Coronary artery (tissue), 2 donors: ENCODE measurements around the gene HOXB1.

Experiments
- DNase-seq: peaks from one replicate; pipeline ENCODE4 v3.0.0-alpha.2; 2017; ENCODE audit warnings: low spot score
- H3K27ac ChIP-seq, 2 donors: fragments of 200-600 bp; sonication (generic); one replicate each; pipeline ENCODE4 v1.5.1; 2016 to 2019
- H3K4me3 ChIP-seq: fragments of 200-600 bp; sonication (generic); 2 replicates; pipeline ENCODE4 v1.5.1; 2016; ENCODE audit warnings: mild to moderate bottlenecking, moderate library complexity
- CTCF ChIP-seq: fragments of 200-600 bp; sonication (generic); IDR thresholded peaks from one replicate; pipeline ENCODE4 v1.5.1; 2019; ENCODE audit warnings: antibody characterized with exemption

Gene HOXB1

GRCh38 chr17:48566717-48567116 is 35.9 kb upstream of the HOXB1 start:
- Histone ChIP-seq H3K27ac (peak overlapping the region in 1 of 2 donors; percentile 40), H3K4me3 (no peak overlapping the region)
- no peak for TF ChIP-seq CTCF
- no peak for DNase-seq

- no peak overlapping the region for H3K27ac ChIP-seq
- TF ChIP-seq CTCF, result no peak
- no peak for DNase-seq
- H3K4me3 ChIP-seq, result no peak overlapping the region
Observed at GRCh38 chr17:48565925-48566710, 35.3 kb upstream of the HOXB1 start.

GRCh38 chr17:48565022-48565554 is 34.3 kb upstream of the HOXB1 start:
- peak overlapping the region; percentile 74 for H3K4me3 ChIP-seq
- no peak for TF ChIP-seq CTCF
- no peak for DNase-seq
- no peak overlapping the region for H3K27ac ChIP-seq

- DNase-seq, result no peak
- Histone ChIP-seq H3K4me3 (peak overlapping the region; percentile 74), H3K27ac (peak overlapping the region; percentile 34 to 60)
- TF ChIP-seq CTCF, result no peak
Observed at GRCh38 chr17:48564188-48565021, 33.6 kb upstream of the HOXB1 start.

GRCh38 chr17:48563867-48564187 is 33.0 kb upstream of the HOXB1 start:
- no peak for TF ChIP-seq CTCF
- peak overlapping the region; percentile 34 to 60 for H3K27ac ChIP-seq
- H3K4me3 ChIP-seq, result peak overlapping the region; percentile 74
- DNase-seq, result no peak

- Histone ChIP-seq H3K4me3 (peak overlapping the region; percentile 74), H3K27ac (peak overlapping the region in 1 of 2 donors; percentile 60)
- no peak for TF ChIP-seq CTCF
- DNase-seq, result no peak
Observed at GRCh38 chr17:48563385-48563838, 32.6 kb upstream of the HOXB1 start.
